NCI-H2227 treated with DMSO at 0.1 percent for 48 hours (cell line): Measurements from ENCODE around the gene CRABP1.
"Not testable (repeated sequence)": the region's sequence is repeated elsewhere in the genome, so short reads cannot be mapped to it uniquely, and the experiment has no call there.

Source experiments
- DNase-seq: peaks from one replicate; lab custom pipeline; 2025; lab: John Stamatoyannopoulos, UW

CRABP1 gene

DNA sequence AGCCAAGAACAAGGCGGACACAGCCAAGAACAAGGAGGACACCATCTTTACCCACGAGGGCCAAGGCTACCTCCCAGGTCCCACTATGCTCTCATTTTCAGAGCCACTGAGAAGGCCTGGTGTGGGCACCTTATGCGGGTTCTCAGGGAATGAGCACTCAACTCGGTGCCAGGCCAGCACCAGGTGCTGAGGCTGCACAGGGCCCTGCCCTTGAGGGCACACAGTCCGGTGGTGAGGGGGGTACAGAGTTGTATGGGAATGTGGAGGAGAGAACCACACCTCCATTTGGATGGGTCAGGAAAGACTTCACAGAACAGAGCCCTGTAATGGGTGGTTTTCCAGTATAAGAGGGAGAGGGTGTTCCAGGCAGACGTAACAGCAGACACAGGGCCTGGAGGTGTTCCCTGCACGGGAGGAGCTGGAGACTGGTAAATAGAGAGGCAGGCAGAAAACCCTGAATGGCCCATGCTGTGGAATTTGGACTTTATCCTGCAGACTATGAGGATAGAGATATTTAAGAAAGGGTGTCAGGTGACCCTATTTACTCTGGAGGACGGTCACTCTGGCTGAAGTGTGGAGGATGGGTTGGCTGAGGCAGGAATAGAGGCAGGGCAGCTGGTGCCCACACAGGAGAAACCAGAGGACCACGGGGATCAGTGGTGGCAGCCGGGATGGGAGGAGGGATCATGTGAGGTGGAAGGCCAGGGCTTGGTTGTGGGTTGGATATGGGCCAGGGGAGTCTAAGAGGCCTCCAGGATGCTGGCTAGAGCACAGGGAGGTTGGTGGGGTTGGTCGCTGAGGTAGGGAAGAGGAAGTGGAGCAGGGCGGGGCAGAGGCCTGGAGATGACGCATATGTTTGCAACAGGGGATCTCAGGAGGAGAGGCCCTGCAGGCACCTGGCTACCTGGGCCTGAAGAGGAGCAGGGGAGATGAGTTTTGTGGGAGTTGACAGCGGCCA is 34.6 kb downstream of the CRABP1 start:
- no peak for DNase-seq

DNA sequence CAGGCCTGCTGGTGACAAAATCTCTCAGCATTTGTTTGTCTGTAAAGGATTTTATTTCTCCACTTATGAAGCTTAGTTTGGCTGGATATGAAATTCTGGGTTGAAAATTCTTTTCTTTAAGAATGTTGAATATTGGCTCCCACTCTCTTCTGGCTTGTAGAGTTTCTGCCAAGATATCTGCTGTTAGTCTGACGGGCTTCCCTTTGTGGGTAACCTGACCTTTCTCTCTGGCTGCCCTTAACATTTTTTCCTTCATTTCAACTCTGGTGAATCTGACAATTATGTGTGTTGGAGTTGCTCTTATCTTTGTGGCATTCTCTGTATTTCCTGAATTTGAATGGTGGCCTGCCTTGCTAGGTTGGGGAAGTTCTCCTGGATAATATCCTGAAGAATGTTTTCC is 40.0 kb downstream of the CRABP1 start:
- DNase-seq, result not testable (repeated sequence)

DNA sequence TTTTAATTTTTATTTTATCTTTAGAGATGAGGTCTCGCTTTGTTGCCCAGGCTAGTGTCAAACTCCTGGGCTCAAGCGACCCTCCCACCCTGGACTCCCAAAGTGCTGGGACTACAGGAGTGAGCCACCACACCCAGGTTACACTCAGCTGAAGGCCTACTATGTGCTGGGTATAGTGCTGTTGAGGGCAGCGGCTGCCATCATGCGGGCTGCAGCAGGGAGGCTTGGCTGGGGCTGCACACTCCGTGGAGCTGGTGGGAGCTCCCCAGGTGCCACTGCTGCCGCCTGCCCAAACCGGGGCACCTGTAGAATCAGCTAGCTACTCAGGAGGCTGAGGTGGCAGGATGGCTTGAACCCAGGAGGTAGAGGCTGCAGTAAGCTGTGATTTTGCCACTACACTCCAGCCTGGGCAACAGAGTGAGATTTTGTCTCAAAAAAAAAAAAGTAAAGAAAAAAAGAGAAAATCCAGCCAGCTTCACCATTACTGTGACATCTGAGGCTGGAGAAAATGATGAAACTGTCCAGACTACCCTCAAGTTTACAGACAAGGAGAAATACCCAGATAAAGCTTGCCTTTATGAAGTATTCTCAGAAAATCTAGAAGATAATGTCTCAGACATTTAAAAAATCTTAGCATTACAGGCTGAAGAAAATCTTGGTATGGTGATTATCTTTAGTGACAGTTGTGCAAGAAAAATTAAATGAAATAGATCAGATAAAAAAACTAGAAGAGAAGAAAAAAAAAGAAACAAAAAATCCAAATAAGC is 42.1 kb downstream of the CRABP1 start:
- no peak for DNase-seq

DNA sequence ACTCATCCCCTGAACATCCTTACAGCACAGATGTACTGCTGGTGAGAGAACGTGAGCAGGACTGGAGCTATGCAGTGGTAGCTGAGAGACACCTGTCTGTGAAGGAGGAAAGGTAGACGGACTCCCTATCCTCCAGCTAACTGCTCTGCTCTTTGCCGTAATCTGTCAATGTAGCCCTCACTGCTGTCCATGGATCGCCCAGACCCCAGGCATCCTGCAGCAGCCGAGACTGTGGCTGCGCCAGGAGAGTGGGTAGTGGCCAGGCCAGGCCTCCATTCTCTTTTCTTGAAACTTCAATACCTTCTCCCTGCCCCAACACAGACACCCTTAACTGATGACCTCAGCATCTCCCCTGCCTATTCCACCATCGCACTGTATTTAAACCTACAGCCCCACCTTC is 44.5 kb downstream of the CRABP1 start:
- DNase-seq, result no peak

DNA sequence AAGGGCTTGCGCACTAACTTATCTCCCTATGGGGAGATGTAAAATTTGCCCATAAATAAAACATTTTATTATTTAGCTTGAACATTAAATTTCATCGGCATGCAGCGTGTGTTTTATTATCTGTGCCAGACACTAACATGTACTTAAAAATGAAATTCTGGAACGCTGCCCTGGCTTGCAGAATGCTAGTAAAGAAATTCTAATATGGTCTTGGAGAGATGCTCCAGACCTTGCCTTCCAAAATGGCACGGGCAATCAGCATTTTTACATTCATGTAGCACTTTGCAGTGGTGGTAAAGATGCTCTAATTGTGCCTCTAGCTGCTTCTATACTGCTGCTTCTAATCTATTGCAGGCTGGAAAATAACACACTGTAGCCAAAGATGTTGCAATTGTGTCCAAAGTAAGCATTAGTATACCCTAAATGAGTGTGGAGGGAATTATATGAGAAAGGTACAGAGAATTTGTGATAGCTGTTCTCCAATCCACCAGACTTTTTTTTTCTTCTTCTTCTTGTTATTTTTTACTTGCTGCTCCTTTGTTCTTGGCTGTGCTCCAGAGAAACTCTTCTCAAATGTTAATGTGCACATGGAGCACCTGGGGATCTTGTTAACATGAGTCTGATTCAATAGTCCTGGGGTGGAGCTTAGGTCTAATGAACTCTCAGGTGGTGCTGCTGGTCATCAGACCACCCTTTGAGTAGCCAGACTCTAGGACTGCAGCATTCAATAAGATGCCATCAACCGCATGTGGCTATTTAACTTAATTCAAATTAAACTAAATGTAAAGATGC is 47.3 kb downstream of the CRABP1 start:
- no peak for DNase-seq

DNA sequence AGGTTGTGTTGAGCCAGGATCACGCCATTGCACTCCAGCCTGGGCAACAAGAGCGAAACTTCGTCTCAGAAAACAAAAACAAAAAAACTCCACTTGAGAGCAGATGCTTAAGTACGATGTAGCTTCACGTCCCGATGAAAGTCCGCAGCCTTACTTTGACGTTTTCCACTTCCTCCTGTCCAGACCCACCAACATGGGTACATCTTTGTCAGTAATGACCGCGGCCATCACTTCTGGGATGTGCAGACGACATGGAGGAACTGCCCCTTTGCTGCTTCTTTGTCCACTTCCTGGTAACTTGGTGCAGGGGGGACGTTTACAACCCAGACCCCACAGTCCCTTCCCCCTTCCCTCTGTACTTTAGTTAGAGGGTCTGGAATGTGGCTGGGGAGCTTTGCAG is 48.7 kb downstream of the CRABP1 start:
- no peak for DNase-seq

DNA sequence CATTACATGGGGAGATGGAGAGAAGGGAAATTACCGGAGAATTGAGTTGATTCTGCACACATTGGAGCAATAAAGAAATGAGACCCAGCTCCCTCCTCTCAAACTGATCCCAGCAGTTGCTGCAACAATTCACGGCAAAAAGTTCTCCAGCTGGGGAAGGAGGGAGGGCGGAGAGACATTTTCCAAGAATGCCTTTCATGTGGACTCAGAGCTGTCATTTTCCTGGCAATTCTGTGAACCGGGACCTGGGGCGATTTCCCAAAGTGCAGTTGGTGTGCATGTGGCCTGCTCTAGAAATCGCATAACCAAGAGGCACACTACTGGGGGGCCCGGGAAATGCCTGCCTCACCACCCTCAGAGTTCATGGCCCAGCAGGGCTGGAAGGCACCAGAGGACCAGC is 49.2 kb downstream of the CRABP1 start:
- no peak for DNase-seq

DNA sequence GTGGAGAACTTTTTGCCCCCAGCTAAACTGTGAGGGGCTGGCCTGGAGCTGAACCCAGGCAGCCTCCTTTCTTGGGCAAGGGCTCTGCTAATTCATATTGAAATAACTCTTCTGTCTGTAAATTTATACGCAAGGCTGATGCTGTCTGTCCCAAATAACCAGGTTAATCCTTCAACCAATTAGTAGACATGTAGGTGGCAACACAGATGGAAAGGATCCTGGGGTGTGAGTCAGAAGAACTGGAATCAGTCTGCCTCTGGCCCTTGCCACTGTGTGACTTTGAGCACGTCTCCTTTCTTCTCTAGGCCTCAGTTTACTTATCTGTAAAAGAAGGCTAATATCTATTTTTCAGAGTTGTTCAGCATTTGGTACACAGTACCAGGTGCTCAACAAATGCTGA is 49.6 kb downstream of the CRABP1 start:
- DNase-seq, result no peak

DNA sequence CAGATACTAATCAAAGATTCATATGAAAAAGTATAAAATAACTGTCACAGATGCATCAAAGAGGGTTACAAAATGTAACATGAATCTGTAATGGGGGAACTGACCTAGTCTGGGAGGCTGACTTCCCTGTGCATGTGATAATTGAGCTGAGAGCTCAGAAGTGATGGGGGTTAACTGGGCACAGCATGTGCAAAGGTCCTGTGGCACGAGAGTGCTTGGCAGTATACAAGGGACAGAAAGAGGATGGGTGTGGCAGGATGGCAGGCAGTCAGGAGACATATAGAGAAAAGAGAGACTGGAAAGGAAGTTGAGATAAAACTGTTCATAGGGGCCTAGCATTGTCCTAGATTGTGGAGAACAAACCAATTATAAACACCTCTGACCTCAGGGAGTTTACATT is 50.1 kb downstream of the CRABP1 start:
- DNase-seq, result no peak

DNA sequence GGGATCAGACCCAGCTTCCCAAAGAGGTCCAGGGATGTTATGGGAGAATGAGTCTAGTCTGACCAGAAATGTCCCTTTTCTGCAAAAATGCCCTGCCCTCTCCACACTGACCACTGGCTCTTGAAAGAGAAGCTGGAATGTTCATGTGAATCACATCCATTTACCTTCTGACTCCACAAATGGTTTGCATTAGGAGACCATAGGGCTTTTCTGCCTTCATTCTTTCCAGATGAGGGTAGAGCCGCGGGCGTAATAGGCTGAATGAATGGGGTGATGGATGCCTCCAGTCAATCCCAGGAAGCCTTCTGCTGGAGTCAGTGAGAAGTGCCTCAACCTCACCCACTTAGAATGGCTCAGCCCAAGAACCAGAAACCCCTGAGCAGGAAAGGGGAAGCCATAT is 50.7 kb downstream of the CRABP1 start:
- DNase-seq, result no peak

DNA sequence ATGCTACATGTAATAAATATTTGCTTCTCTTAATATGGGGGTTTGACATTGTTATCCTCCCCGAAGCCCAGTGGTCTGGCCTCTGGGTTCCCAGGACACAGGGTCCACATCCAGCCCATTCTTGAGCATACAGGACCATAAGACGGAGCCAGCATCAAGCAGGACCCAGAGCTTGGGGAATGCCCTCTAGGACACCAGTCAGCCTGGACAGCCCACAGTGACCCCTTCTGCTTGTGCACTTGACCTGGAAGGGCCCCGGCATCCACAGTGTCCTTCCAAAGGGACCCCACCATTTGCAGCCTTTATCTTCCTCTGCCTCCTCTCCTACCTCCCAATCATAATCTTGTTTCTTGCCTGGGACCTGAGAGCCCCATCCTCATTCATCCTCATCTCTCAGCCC is 51.6 kb downstream of the CRABP1 start:
- no peak for DNase-seq

DNA sequence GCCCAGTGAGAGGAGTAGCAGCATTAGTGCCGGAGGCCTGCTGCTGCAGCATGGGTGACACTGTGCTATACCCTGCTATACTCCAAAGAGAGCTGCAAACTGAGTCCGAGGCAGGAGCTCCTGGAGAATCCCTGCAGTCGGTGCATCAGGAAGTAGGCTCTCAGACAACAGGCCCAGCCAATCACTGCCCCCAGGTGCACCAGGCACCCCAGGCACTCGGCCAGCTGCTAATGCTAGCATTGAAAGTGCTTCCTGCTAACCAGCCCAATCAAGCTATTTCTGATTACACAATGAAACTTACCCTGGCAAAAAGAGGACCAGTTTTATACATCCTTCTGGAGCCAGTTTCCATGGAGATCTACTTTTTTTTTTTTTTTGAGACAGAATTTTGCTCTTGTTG is 52.3 kb downstream of the CRABP1 start:
- no peak for DNase-seq

DNA sequence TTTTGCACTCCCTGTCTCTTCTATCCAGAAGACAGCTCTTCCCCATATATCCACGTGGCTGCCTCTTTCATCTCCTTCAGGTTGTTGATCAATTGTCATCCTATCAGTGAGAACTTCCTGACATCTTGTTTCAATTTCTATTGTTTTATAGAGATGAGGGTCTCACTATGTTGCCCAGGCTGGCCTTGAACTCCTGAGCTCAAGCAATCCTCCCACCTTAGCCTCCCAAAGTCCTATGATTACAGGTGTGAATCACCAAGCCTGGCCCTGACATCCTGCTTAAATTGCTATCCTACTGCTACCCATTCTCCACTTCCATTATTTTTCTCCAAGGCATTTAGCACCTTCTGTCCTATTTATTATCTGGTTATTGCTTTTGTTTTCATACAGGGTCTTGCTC is 53.0 kb downstream of the CRABP1 start:
- no peak for DNase-seq

DNA sequence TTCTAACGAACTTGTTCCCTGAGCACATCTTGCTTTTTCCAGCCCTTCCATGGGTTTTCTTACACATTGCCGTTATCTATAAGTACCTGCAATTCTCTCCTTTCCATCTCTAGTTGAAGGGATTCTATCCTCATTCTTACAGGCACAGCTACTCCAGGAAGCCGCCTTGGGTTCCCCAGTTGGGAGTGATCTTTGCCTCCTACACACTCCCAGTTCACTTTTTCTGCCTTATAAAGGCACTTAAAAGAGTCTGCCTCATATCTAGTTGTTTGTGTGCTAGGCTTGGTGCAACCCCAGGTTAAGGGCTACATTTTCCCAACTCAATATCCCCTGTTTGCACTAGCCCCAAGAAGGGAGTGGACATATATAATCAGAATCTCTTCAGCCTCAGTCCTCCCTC is 53.9 kb downstream of the CRABP1 start:
- no peak for DNase-seq

DNA sequence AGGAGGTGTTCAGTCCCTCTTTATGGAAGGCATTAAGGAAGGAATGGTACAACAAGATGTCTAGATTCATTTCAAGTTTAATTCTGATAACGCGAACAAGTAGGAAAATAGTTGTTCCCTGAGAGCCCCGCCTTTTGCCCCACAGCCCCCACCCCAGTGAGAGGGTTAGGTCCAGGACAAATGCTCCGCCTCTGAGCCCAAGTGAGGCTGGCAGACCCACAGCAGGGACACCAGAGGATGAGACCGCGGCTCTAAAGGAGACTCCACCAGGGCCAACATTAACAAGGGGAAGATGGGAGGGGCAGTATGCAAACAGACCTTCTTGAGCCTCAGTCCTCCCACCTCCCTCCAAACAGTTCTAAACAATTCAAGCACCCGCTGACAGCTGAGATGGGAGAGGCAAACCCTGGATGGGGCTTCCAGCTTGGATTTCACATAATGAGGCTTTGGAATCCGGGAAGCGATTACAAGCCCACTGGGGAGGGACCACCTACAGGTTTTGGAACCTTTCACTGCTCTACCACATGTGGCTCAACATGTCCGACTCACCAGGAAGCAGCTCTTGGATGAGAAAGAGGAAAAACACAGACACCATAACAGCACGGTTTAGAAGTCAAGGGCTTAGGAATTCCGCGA is 54.9 kb downstream of the CRABP1 start:
- no peak for DNase-seq

DNA sequence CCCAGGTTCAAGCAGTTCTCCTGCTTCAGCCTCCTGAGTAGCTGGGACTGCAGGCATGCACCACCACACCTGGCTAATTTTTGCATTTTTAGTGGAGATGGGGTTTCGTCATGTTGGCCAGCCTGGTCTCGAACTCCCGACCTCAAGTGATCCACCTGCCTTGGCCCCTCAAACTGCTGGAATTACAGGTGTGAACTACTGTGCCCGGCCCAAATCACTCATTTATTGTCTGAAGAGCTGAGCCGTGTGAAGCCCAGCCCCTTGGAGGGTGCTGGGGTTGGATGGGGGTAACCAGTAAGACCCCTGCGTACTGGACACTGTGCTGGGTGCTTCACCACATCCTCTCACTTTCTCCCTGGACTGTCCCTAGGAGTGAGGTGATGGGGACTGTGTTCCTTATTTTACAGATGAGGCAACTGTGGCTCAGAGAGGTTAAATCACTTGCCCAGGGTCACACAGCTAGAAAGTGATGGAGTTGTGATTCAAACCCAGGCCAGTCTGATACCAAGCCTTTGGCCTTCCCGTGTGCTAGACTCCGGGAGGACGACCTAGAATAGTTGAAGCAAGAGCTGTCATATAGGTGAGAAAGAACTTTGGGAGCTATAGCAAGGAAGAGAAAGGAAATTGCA is 56.1 kb downstream of the CRABP1 start:
- no peak for DNase-seq

DNA sequence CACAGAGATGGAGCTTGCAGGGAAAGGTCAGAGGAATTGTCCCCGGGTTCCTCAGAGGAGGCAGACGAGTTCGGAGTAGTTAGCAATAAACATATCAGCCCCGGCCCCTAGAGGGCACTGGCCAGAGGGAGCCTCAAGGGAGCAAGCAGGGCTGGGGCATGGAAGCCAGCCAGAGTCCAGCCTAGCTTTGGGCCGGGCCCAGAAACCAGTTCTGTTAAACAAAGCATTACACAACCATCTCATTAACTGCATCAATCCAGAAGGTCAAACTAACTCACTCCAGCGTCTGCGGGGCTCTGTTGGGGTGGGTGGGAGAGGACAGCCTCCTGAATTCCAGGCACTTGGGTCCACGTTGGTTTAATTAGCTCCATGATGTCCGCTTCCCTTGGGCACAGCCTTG is 56.8 kb downstream of the CRABP1 start:
- DNase-seq, result no peak

DNA sequence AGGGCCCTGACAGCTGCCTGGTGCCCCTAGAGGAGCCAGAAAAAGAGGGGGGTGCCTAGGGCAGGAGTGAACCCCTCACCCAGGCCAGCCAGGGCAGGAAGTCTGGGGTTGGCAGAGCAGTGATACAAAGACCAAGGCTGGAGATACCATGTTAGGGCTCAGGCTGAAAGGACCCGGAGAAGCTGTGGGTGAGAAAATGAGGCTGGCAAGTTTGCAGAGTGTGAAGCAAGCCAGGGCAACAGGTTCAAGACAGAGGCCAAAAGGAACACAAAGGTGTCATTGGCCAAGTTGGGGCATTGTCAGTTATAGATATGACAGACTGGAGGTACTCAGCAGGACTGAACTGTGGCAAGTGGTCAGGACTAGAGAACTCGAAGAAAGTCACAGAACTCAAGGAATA is 57.2 kb downstream of the CRABP1 start:
- DNase-seq, result no peak
